K562 (cell line): Measurements from ENCODE around the gene MEA1. TPM values are rescaled to one million over a fixed set of nuclear protein-coding genes. Genes with fewer than 3 reads are reported as not detected.

Experiments
- BCOR ChIP-seq: fragments of 450-650 bp; IDR thresholded peaks from 2 replicates; pipeline ENCODE4 v1.6.1; 2016
- DLX4 ChIP-seq: fragments of 250-450 bp; sonication (Bioruptor Pico); IDR thresholded peaks from 2 replicates; pipeline ENCODE4 v1.6.1; 2021; ENCODE audit warnings: mild to moderate bottlenecking
- FOXJ2 ChIP-seq: fragments of 200-800 bp; sonication (Bioruptor generic); IDR thresholded peaks from 2 replicates; pipeline ENCODE4 v1.6.1; 2016; ENCODE audit warnings: missing genetic modification characterization, missing compliant biosample characterization
- GATAD2A ChIP-seq: fragments of 450-650 bp; IDR thresholded peaks from 2 replicates; pipeline ENCODE4 v1.6.1; 2017
- GTF2E2 ChIP-seq: fragments of 200-800 bp; sonication (Bioruptor generic); IDR thresholded peaks from 2 replicates; pipeline ENCODE4 v1.6.1; 2016; ENCODE audit warnings: missing genetic modification characterization, missing compliant biosample characterization
- HNRNPUL1 ChIP-seq: fragments of 200-400 bp; formaldehyde crosslinking; IDR thresholded peaks from 2 replicates; pipeline ENCODE4 v1.6.1; 2017; ENCODE audit warnings: low read length
- MAZ ChIP-seq, 2 experiments: fragments of 450-650 bp in 1 of 2; sonication (generic) in 1 of 2; formaldehyde crosslinking; IDR thresholded peaks in 1 of 2; conservative IDR thresholded peaks in 1 of 2; 2 replicates each; pipeline versions ENCODE4 v1.4.0 to v1.5.0; 2020; ENCODE audit warnings: mild to moderate bottlenecking in 1 of 2, missing genetic modification reagents in 1 of 2
- NFIX ChIP-seq: fragments of 250-450 bp; sonication (Bioruptor Pico); IDR thresholded peaks from 2 replicates; pipeline ENCODE4 v1.4.0; 2020; ENCODE audit warnings: low read depth, mild to moderate bottlenecking, moderate library complexity
- SIN3B ChIP-seq: fragments of 450-650 bp; IDR thresholded peaks from 2 replicates; pipeline ENCODE4 v1.6.1; 2017; ENCODE audit warnings: low read depth, mild to moderate bottlenecking, moderate library complexity
- SMAD1 ChIP-seq: fragments of 150-350 bp; IDR thresholded peaks from 2 replicates; pipeline ENCODE4 v1.6.1; 2014; ENCODE audit warnings: low read length, low read depth; ENCODE audit not compliant: partially characterized antibody
- TCFL5 ChIP-seq: fragments of 250-450 bp; sonication (Bioruptor Pico); conservative IDR thresholded peaks from 2 replicates; pipeline ENCODE4 v1.6.1; 2021; ENCODE audit warnings: mild to moderate bottlenecking, moderate library complexity, matching md5 sums
- TFE3 ChIP-seq: fragments of 450-650 bp; formaldehyde crosslinking; IDR thresholded peaks from 2 replicates; pipeline ENCODE4 v1.4.0; 2020; ENCODE audit warnings: mild to moderate bottlenecking, mixed read lengths
- ZBTB43 ChIP-seq: sonication (generic); formaldehyde crosslinking; IDR thresholded peaks from 2 replicates; pipeline ENCODE4 v1.8.0; 2023; ENCODE audit warnings: mild to moderate bottlenecking, missing genetic modification reagents
- ZNF24 ChIP-seq: fragments of 450-650 bp; IDR thresholded peaks from 2 replicates; pipeline ENCODE4 v1.6.1; 2016
- ZNF263 ChIP-seq: sonication (generic); formaldehyde crosslinking; IDR thresholded peaks from 2 replicates; pipeline ENCODE4 v1.8.0; 2022; ENCODE audit warnings: mild to moderate bottlenecking, missing genetic modification reagents, borderline replicate concordance
- ZNF408 ChIP-seq: fragments of 250-450 bp; sonication (Bioruptor Pico); IDR thresholded peaks from 2 replicates; pipeline ENCODE4 v1.4.0; 2020; ENCODE audit warnings: low read depth, mild to moderate bottlenecking, moderate library complexity
- polyA plus RNA-seq, 8 experiments: library from polyadenylated mRNA; depleted of rRNA in 4 of 8; stranded (reverse) in 5 of 8; unstranded in 3 of 8; fragments of >200 nt; fragmentation: Nextera tagmentation in 2 of 8; fragmentation: Illumina TruSeq in 1 of 8; extraction: Ambion mirVana in 2 of 8; extraction: Trizol in 1 of 8; gene quantifications; 2 replicates each; pipeline versions ENCODE4 v1.2.1 to v1.2.3, GENCODE V29; 2011 to 2014; ENCODE audit warnings: inconsistent platforms in 1 of 8, missing spikeins in 1 of 8
- total RNA-seq, 7 experiments: library from RNA; depleted of rRNA in 6 of 7; stranded (reverse); fragments of >200 nt in 6 of 7; fragmentation: Illumina TruSeq in 2 of 7; extraction: Trizol in 2 of 7; gene quantifications; 2 replicates each; pipeline versions ENCODE4 v1.2.1 to v1.2.3, GENCODE V29; 2011 to 2021; ENCODE audit warnings: low replicate concordance in 1 of 7
- TF ChIP-seq, protein P1 (sequence below): sonication (generic); formaldehyde crosslinking; IDR thresholded peaks from 2 replicates; pipeline ENCODE4 v1.8.0; 2022; ENCODE audit warnings: mild to moderate bottlenecking, missing genetic modification reagents
- TF ChIP-seq, protein P2 (sequence below): fragments of 450-650 bp; IDR thresholded peaks from 2 replicates; pipeline ENCODE4 v1.6.1; 2017; ENCODE audit warnings: mild to moderate bottlenecking, moderate library complexity
- TF ChIP-seq, protein P3 (sequence below): fragments of 450-650 bp; formaldehyde crosslinking; IDR thresholded peaks from 2 replicates; pipeline ENCODE4 v1.4.0; 2020; ENCODE audit warnings: mild to moderate bottlenecking, moderate library complexity
- TF ChIP-seq, protein P4 (sequence below): fragments of 450-650 bp; formaldehyde crosslinking; IDR thresholded peaks from 2 replicates; pipeline ENCODE4 v1.4.0; 2020; ENCODE audit warnings: mild to moderate bottlenecking

The MEA1 gene
- total and polyA plus RNA-seq, 9 of the 15 experiments (the other 6 are each of a cell fraction or from before 2014, with no cell fraction given): 86.8 to 210 (median 152) TPM

- TF ChIP-seq, protein P1, sequence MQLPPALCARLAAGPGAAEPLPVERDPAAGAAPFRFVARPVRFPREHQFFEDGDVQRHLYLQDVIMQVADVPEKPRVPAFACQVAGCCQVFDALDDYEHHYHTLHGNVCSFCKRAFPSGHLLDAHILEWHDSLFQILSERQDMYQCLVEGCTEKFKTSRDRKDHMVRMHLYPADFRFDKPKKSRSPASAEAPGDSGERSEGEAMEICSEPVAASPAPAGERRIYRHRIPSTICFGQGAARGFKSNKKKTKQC (CRISPR knock-in tag): peak; percentile 81
- TF ChIP-seq ZBTB43 (CRISPR knock-in tag): no peak
- TF ChIP-seq, protein P2, sequence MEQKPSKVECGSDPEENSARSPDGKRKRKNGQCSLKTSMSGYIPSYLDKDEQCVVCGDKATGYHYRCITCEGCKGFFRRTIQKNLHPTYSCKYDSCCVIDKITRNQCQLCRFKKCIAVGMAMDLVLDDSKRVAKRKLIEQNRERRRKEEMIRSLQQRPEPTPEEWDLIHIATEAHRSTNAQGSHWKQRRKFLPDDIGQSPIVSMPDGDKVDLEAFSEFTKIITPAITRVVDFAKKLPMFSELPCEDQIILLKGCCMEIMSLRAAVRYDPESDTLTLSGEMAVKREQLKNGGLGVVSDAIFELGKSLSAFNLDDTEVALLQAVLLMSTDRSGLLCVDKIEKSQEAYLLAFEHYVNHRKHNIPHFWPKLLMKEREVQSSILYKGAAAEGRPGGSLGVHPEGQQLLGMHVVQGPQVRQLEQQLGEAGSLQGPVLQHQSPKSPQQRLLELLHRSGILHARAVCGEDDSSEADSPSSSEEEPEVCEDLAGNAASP: no peak
- TF ChIP-seq, protein P3, sequence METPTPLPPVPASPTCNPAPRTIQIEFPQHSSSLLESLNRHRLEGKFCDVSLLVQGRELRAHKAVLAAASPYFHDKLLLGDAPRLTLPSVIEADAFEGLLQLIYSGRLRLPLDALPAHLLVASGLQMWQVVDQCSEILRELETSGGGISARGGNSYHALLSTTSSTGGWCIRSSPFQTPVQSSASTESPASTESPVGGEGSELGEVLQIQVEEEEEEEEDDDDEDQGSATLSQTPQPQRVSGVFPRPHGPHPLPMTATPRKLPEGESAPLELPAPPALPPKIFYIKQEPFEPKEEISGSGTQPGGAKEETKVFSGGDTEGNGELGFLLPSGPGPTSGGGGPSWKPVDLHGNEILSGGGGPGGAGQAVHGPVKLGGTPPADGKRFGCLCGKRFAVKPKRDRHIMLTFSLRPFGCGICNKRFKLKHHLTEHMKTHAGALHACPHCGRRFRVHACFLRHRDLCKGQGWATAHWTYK (CRISPR knock-in tag): no peak
- no peak for TF ChIP-seq DLX4 (CRISPR knock-in tag)
- TF ChIP-seq SMAD1: peak; percentile 75
- peak; percentile 29; the same call in 1 of the 2 replicates for TF ChIP-seq TFE3 (CRISPR knock-in tag)
- no peak for TF ChIP-seq ZNF408 (CRISPR knock-in tag)
- no peak for TF ChIP-seq ZNF24
- TF ChIP-seq GATAD2A: no peak
- peak; percentile 67; the same call in 1 of the 2 replicates for TF ChIP-seq GTF2E2 (tag)
- peak; percentile 50; the same call in 1 of the 2 replicates for TF ChIP-seq ZNF263 (CRISPR knock-in tag)
- TF ChIP-seq TCFL5 (CRISPR knock-in tag): no peak
- no peak for TF ChIP-seq HNRNPUL1
- TF ChIP-seq SIN3B: peak; percentile 95
- TF ChIP-seq BCOR: peak; percentile 60
- TF ChIP-seq, protein P4, sequence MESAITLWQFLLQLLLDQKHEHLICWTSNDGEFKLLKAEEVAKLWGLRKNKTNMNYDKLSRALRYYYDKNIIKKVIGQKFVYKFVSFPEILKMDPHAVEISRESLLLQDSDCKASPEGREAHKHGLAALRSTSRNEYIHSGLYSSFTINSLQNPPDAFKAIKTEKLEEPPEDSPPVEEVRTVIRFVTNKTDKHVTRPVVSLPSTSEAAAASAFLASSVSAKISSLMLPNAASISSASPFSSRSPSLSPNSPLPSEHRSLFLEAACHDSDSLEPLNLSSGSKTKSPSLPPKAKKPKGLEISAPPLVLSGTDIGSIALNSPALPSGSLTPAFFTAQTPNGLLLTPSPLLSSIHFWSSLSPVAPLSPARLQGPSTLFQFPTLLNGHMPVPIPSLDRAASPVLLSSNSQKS (CRISPR knock-in tag): no peak
- TF ChIP-seq NFIX (CRISPR knock-in tag): no peak
- TF ChIP-seq FOXJ2 (tag): peak; percentile 42; the same call in 1 of the 2 replicates
- peak; percentile 38 to 65 for TF ChIP-seq MAZ (CRISPR knock-in tag; conservative IDR thresholded peaks at IDR 0.05 in 1 of 2, IDR thresholded peaks at IDR 0.05 in 1 of 2)
Observed at GRCh38 chr6:43059168-43060033, 45.7 kb upstream of the MEA1 start, which contains the start of the genes KLC4 and MRPL2 (continued).
